HT-29 (cell line): ENCODE results near the gene NANS. TPM values are rescaled to one million over a fixed set of nuclear protein-coding genes. Genes with fewer than 3 reads are reported as not detected.
A peak's percentile ranks its signal among the peaks of the same experiment; 100 is the strongest.
"Not testable (repeated sequence)": the region's sequence is repeated elsewhere in the genome, so short reads cannot be mapped to it uniquely, and the experiment has no call there.

Source experiments
- DNase-seq: peaks from one replicate; pipeline ENCODE4 v3.0.0-alpha.2; 2015; ENCODE audit warnings: low spot score
- total RNA-seq: library from RNA; depleted of rRNA; stranded (reverse); fragments of >200 nt; shearing (Covaris generic); gene quantifications from 2 replicates; pipeline ENCODE4 v1.2.3, GENCODE V29; 2014

The NANS gene
- total RNA-seq, 1 experiment from 2014 or later = 122 TPM

DNA sequence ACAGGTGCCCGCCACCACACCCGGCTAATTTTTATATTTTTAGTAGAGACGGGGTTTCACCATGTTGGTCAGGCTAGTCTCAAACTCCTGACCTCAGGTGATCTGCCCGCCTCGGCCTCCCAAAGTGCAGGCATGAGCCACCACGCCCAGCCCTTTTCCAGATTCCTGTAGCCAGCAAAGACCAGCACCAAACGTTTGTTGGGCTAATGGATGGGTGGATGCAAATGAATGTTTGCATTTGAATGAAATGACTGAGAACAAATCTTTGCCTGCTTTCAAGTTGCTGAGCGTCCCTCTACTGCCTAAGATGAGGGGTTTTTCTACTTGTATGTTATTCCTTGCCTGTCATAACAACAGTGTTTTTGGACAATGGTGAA is 20.0 kb downstream of the NANS start:
- not testable (repeated sequence) for DNase-seq

DNA sequence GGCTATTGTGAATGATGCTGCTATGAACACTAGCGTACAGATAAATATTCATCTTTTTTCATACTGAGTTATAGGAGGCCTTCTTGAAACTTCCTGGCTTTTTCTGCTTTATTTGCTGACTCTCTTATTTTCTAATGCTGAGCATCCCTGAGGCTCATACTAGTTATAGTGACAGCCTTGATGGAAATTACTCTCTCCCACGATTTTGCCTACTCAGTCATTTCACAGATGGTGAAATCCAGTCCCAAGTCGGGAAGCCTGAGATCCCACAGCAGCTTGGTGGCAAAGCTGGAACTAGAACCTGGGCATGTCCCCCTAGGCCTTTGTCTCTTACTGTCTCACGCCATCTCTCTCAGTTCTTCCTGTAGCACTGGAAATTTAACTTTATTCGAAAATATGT is 22.4 kb downstream of the NANS start:
- DNase-seq = no peak

- DNase-seq = no peak
Observed at GRCh38 chr9:98080326-98080725, 23.8 kb downstream of the NANS start.

DNA sequence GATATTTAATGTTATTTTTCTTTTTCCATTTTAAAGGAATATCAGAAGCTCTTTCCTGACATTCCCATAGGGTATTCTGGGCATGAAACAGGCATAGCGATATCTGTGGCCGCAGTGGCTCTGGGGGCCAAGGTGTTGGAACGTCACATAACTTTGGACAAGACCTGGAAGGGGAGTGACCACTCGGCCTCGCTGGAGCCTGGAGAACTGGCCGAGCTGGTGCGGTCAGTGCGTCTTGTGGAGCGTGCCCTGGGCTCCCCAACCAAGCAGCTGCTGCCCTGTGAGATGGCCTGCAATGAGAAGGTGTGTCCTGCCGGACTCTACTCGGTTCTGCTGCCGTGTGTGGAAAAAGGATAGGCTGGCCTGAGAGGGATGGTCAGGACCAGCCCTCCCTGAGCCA is 24.2 kb downstream of the NANS start:
- DNase-seq = no peak

DNA sequence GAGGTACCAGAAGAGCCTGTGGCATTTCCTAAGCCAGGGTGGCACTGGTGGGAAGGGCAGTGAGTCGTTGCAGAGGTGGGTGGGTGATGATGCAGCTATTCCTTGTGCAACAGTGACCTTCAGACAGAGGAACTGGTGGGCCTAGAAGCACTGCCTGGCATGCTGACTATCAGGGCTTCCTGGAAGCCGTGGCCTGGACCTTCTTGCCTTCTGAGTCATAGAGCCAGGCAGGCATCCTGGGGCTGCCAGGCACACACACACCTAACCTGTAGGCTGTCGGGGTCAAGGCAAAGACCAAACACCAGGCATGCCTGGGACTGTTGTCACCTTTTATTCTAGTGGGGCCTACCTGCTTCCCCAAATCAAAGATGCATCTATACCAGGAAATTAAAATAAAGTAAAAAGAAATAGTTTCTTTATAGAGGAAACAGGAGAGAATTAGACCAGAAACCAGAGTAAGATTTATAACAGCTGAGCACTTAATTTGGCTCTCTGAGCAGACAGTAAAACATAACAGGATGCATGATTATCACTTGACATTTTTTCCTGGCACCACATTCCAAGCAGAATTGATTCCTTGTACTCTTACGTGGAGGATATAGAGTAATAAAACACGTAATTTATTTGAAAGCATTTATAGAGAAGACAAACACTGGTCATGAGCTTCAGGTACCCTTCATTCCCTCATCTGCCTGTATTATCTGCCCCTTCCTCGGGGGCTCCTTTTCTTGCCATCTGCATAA is 25.1 kb downstream of the NANS start:
- peak; percentile 54 for DNase-seq

- no peak for DNase-seq
Observed at GRCh38 chr9:98083061-98083501, 26.5 kb downstream of the NANS start.

GRCh38 chr9:98083566-98084183 is 27.1 kb downstream of the NANS start:
- no peak for DNase-seq

DNA sequence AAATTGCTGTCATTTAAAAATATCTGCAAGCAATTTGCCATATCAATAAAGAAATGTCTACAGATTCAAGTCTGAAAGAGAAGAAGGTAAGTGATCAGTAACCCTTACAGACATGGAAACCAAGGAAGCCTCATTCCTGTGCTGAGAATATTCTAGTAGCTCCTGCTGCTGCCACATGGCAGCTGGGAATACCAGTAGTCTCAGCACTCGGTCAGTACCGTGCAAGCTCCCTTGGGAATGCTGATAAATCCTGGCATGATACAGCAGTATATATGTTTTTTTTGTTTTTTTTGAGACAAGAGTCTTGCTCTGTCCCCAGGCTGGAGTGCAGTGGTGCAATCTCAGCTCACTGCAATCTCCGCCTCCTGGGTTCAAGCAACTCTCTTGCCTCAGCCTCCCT is 27.9 kb downstream of the NANS start:
- DNase-seq = no peak

GRCh38 chr9:98085058-98085457 is 28.5 kb downstream of the NANS start:
- no peak for DNase-seq

DNA sequence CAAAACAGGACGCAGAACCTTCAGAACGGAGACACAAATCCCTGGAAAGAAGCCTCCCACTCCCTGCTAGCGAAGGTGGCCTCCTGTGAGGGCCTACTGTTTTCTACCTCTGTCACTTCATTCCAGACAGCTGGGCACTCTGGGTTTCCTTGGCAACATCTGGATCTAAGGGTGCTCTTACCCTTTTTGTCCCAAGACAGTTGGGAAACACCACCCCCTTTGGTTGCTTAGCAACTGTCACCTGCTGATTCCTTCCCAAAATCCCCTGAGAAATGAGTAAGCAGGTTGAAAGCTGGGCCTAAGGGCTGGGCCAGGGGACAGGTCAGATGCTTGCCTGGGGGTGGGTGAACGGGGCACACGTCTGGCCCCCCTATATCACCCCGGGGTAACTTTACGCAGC is 29.4 kb downstream of the NANS start:
- no peak for DNase-seq

DNA sequence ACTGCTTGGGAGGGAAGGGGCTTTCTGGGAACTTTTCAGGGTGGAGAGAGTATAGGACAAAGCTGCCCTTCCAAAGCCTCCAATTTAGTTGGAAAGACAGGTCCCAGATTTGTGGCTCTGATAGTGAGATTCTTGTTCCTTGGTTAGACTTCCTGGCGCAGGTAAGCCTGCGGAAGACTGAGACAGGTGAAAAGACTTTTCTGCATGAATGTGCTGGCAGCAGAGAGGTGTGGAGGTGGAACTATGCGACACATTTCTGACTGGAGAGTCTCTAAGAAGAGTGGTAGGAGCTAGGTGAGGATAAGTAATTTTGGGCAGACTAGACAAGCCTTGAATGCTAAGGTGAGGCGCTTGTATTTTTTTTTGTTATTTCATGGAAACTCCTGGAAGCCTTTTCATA is 29.9 kb downstream of the NANS start:
- no peak for DNase-seq

GRCh38 chr9:98087420-98088354 is 31.2 kb downstream of the NANS start:
- DNase-seq = no peak

DNA sequence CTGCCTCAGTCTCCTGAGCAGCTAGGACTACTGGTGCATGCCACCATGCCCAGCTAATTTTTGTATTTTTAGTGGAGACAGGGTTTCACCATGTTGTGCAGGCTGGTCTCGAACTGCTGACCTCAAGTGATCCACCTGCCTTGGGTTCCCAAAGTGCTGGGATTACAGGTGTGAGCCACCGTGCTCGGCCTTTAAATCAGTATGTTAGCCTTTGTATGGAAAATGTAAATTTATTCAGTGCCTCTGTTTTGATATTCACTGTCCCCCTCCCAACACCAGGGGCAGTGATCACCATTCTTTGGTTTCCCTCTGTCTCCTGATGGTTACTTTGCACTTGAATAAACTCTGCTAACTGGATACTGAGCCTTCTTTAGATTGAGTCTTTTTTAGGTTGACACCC is 34.1 kb downstream of the NANS start:
- not testable (repeated sequence) for DNase-seq

DNA sequence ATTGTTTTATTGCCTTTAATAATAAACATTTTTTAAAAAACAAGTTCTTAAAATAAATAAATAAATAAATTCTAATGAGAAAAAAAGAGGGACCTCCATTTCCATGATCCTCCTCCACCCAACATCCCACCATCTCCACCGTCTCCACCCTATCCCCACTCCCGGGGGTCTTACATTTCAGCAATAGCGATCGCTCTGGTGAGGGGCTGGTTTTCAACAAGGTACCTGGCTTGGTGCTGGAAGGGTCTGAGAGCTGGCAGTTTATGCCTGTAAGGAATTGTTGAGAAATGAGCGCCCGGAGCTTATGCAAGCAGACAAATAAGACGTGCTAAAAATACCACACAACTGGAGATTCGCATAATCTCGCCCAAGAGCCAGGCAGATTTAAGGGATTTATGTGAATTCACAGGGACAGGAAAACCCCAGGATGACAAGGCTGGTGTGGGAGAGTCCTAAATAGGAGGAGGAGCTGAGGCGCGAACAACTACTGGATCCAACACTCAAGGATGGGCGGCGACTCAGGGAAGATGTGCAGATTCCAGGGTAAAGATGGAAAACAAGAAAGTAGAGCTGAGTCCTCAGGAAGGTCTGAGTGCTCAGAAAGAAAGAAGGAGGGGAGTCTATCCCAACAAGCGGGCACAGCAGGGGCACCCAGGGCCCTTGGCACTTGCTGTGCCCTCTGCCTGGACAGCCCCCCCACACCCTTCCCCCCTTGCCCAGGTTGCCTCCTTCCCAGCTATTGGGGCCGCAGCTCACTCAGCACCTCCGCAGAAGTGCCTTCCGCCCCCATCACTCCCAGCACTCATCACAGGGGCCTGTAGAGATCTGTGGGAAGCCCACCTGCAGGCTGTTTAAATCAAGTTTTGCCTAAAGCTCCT is 35.4 kb downstream of the NANS start:
- no peak for DNase-seq

- DNase-seq = no peak
Observed at GRCh38 chr9:98092613-98092931, 36.0 kb downstream of the NANS start.

DNA sequence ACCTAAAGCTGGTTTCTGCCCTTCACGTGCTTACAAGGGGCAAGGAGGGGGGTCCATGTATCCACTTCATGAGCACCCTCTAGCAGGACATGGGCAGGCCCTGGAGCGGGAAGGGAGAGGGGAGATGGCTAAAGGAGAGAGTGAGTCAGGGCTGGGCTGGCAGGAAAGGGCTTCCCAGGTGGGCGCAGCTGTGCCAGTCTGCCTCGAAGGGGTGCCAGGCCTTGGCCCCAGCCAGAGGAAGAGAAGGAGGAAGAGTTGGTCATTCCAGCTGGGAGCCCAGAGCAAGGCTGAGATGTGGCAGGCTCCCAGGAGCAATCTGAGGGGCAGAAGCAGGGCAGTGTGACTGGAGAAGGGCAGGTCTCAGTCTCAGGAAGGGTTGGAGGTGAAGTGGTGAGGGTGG is 37.8 kb downstream of the NANS start:
- no peak for DNase-seq

DNA sequence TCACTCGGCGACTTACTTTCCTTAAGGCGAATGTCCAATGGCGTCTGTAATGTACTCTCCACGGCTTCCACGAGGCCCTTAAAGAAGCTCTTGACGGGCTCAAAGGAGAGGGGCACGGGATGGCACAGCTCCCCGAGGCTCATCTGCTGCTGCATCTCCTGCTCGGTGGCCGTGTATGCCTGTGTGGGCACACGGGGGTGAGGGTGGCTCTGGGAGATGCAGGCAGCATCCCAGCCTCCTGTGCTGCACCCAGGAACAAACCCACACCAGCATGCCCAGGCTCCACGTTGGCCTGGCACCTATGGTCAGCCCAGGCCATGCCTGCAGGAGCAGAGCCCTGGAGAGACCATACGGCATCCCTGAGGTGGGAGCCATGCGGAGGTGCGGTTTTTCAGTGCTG is 38.3 kb downstream of the NANS start:
- no peak for DNase-seq

GRCh38 chr9:98095401-98095800 is 38.9 kb downstream of the NANS start:
- DNase-seq = no peak

- DNase-seq = no peak
Observed at GRCh38 chr9:98096091-98096490, 39.6 kb downstream of the NANS start.

DNA sequence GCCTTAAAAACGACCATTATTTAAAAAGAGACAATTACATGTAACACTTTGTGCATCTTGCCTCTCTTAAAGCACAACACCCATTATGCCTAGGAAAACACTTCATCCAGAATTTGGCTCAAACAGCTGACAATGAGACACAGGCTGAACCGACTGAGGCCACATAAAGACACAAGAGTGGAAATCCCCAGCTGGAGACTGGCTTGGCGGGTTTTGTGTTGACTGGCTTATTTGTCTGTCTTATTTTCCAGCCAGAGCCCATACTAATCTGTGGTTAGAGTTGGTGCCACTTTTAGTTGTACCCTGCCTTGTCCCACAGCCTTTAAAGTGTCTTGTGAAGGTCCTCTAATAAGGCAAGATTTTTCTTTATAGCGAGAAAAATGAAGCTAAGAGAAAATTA is 41.3 kb downstream of the NANS start:
- no peak for DNase-seq

DNA sequence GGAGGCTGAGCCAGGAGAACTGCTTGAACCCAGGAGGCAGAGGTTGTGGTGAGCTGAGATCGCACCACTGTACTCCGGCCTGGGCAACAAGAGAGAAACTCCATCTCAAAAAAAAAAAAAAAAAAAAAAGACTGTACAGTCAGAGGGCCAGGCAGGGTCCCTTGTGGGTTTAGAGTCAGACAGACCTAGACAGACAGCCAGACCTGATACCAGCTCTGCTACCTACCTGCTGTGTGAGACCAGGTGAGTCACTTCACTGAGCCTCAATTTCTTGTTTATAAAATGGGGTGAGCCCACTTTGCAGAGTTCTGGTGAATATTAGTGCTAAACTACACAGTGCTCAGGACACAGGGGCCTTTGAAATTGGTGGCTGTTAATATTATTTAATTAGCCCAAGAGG is 42.8 kb downstream of the NANS start:
- DNase-seq = no peak

GRCh38 chr9:98099898-98100297 is 43.4 kb downstream of the NANS start:
- no peak for DNase-seq
